Activated T-cell treated with anti-CD3 and anti-CD28 coated beads for 4 hours (primary cell): ENCODE data around the gene CNKSR2.
"Not testable (repeated sequence)": the region's sequence is repeated elsewhere in the genome, so short reads cannot be mapped to it uniquely, and the experiment has no call there.

Experiments
- DNase-seq: peaks from one replicate; pipeline ENCODE4 v3.0.0-alpha.2; 2020

Gene CNKSR2

DNA sequence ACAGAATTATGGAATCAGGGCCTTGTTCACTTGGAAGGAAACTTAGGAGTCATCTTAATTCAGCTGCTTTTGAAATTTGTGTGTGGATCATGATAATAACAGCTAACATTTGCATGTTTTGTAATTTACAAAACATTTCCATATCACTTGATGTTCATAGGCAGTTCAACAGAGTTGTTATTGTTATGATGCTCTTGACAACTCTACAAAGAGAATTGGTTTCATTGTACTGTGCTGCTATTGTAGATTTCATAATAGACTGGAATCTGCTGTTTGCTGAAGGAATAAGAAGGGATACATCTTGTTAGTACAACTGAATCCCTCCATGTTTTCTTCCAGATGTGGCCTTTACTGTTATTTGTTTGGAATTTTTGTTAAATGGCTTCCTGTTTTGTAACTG lies 83.5 kb downstream of the CNKSR2 start:
- DNase-seq: no peak

DNA sequence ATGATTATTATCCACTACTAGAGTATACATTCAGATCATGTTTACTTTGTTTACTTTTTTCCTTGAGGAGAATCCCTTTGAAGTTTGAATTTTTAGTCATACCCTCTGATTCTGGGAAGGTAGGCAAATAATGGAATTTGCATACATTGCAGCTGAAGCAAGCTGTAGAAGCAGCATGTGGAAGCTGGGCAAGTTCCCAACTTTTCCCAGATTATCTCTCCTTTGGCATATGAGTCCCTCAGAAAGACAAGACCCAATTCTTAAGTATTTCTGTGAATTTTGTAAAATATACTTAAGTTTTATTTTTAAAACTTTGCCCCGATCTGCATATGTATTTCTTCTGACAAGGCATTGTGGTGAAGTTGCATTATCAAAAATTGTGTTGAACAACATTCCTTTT lies 94.9 kb downstream of the CNKSR2 start:
- DNase-seq: no peak

DNA sequence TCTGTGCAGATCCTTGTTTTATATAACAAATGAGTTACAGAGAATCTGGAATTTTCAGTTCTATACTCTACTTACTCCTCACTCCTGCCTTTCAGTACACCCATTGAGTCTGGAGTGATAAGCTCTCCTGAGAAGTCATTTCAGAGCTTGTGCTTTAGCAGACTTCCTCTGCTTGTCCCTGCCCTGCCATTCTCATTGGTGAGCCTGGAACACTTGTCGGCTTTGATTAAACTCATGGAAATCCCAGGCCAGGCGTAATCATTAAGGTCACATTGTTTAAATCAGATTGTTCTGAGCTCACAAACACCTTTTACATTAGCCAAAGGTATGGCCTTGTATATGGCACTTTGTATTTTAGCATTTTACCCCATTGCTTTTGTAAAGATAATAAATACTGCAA lies 102.7 kb downstream of the CNKSR2 start:
- DNase-seq: no peak

DNA sequence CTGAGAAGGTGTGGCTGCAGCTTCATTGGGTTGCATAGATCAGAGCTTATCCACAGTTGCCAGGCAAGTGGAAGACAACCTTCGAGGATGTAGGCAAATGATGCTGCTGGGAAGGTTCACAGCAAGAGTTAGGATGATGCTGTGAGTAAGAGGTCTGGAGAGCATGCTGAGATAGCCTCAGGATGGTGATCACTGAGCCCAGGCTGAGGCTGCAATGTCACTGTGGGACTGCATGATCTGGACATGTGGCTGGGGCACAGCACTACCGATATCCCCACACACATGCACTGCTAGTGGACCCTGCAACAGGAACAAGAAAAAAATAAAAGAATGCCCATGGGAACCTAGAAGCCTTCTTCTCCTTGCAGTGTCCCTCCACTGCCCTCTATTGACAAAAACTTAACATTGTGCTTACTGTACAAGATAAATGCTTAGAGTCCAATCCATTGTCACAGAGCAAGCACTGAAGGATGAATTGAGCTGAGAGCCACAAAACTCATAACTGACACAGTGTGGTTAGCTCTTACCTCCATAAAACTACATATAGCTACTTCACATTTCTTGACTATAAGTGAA lies 105.6 kb downstream of the CNKSR2 start:
- DNase-seq: no peak

DNA sequence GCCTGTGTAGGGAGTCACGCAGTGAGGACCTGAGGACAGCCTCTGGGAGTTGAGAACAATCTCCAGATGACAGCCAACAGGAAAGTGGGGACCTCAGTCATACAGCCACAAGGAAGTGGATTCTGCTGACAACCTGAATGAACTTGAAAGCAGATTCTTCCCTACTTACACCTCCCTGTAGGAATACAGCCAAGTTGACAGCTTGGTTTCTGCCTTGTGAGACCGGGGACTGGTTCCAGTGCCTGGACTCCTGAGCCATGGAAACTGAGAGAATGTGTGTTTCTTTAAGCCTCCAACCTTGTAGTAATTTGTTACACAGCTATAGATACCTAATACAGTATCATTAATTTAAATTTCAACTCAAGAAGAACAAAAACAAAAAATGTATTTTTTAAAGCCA lies 107.5 kb downstream of the CNKSR2 start:
- no peak for DNase-seq

DNA sequence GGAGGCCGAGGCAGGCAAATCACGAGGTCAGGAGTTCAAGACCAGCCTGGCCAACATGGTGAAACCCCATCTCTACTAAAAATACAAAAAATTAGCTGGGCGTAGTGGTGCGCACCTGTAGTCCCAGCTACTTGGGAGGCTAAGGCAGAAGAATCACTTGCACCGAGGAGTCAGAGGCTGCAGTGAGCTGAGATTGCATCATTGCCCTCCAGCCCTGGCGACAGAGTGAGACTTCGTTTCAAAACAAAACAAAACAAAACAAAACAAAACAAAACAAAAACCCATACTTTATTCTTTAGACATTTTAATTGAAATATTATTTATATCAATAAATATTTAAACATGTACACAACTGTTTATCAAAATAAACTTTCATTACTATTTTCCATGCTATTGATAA lies 109.8 kb downstream of the CNKSR2 start:
- not testable (repeated sequence) for DNase-seq

DNA sequence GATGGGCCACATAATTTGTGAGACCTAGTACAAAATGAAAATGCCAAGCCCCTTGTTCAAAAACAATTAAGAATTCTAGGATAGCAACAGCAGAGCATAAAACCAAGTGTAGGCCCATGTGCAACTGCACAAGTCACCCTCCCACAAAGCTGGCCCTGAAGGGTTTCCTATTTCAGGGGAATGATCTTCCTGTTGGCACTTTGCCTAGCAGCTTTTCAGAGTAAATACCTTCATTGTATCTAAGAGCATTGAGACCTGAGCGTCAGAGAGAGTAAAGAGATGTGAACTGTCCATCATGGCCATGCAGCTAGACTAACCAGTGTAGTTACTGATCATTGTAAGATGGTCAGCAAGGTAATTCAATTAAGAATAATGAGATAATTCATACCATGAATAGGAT lies 113.6 kb downstream of the CNKSR2 start:
- no peak for DNase-seq

DNA sequence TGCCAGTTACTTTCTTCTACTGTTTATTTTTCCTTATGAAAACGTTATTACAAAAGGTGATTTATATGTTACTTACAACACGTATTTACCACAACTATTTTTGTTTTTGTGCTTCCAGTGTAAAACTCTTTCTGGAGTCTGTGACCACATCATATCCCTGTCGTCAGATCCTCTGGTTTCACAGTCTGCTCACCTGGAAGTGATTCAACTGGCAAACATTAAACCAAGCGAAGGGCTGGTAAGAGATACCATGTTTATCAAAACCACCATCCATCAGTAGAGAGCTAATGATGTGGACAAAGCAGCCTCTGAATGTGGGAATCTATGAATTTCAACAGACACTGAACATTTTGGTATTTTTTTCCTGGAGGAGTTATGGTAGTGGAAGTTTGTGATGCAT lies 116.1 kb downstream of the CNKSR2 start:
- no peak for DNase-seq

DNA sequence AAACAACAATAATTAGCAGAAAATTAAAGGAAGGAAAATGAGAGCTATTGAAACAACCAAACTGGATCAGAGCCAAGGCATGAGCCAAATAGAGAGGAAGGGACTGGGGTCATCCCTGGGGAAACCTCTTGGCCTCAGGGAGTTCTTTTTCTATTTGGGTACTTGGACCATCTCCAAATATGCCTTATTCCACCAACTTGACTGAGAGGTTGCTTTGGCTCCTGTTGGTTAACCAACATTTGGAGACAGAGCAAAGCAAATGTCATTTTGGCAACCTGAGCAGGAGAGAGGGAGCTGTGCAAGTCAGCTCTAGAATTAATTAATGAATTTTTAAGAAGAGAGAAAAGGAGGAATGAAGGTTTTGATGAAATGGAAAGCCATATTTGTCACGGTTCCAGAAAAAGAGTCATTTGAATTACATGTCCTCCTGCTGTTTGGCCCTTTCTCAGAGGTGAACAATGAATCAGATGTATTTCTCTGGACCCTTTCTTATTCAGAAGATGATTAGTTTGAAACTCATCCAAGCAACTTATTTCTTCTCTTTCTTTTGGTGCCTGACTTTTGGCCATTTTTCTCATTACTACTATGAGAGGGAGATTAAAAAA lies 119.1 kb downstream of the CNKSR2 start:
- no peak for DNase-seq

DNA sequence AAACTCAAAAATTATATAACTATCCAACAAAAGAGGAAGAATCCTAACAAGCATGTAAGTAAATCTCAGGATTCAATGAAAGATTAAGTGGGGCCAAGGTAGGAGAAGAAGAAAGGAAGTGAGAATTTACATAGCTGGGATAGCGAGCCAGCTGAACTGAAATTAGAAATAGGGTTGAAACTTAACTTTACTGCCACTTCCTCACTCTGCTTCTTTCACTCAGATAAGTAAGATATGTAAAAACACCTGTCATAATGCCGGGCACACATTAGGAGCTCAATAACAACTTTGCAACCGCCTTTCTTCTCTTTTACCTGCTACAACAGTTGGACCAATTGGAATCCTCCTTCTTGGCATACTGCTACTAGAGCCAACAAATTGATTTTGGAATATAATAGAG lies 129.4 kb downstream of the CNKSR2 start:
- no peak for DNase-seq

DNA sequence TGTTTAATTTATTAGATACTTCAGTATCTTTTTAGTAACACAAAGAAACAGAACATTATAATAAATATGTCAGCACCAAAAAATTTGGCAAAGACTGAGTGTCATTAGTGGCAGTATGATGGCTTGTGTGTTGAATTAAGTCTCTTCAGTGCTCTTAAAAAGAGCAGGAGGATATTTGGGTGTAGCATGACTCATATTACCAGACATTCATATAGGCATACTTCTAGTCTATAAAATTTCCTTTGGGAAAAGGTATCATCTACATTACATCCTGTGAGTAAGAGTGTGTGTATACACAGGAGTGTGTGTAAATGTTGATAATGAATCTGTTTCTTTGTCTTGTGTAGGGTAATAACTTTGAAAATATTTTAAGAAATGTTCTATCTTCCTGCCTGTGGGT lies 135.7 kb downstream of the CNKSR2 start:
- DNase-seq: no peak

DNA sequence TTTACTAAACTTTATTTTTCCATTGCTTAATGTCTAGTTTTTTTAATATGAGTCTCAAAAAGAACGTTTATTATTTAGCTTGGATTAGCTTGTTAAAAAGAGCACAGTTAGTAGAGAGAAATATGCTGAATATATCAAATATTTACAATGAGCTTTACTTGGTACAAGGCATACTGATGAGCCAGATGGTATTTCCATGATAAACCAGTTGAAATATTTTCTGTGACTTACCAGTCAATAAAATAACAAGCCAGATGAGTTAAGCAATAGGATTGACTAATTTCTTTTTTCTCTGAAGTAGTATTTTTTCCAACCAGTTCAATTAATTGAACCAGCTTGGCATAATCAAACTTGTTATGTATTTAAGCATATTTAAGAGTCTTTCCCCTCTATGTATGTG lies 149.8 kb downstream of the CNKSR2 start:
- DNase-seq: no peak

DNA sequence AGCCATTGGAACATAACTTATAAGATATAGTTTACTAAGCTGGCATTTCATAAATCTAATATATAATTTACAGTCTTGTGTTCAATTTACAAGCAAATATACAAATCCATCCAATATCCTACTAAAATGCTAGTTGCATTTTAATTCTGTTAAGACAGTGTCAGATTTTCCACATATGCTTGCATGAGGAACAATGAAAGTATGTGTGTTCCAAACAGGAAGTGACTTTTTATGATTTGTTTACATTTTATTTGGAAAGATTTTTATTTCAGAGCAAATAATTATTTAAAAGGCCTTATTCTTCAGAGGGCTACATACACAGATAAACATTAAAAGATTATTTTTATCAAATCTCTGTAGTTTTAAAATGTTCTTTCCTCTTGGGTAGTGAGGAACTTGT lies 153.9 kb downstream of the CNKSR2 start:
- DNase-seq: no peak

DNA sequence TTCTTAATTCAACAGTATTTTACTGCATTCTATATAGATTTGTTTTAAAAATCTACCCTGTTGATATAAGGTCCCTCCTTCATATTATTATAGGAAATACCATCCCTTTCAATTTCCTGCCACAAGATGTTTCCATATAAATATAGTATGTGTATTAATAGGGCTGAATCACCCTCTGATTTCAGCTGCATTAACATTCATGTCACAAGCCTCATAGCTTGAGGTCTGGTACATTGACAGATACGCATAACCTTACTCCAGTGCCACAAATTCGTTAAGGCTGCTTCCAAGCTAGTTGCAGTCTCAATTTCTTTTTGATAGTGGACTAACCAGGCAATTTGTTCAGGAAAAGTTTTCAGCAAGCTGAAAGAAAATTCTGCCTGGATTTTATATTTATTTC lies 155.6 kb downstream of the CNKSR2 start:
- no peak for DNase-seq

DNA sequence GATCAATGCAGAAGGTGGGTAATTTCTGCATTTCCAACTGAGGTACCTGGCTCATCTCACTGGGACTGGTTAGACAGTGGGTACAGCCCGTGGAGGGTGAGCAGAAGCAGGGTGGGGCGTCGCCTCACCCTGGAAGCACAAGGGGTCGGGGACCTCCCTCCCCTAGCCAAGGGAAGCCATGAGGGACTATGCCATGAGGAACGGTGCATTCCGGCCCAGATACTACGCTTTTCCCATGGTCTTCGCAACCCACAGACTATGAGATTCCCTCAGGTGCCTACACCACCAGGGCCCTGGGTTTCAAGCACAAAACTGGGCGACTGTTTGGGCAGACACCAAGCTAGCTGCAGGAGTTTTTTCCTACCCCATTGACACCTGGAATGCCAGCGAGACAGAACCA lies 170.4 kb downstream of the CNKSR2 start:
- not testable (repeated sequence) for DNase-seq

DNA sequence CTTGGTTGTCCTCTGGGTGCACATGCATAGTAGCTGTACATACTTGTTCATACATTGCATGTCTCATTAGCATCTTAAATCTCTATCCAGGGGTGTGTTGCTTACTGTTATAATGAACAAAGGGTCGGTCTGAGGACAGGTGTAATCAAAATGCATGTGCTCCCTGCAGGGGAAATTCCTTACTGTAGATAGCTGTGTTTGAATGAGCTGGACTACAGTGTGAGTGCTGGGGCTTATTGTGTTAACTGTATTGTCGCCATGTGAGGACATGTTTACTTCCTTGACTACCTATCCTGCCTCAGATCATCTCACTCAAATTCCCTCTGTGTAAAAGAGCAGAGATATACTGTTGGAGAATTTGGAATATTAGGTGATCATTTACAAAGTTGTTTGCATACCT lies 185.2 kb downstream of the CNKSR2 start:
- DNase-seq: no peak

DNA sequence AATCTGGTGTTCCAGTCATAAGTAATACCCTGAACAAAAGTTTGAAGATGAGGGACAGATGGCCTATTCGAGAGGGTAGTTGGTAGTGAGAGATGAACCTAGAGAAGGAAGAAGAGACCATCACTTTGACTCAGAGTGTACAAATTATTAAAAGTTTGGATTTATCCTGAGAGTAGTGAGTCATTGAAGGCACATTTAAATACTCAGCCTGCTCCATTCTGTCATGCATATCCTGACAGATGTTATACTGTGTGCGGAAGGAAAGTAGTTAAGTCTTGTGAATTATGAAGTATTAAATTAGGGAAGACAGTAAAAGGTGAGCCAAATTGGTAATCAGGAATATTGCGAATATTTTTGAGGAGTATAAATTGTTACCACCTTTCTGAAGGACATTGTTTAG lies 190.8 kb downstream of the CNKSR2 start:
- no peak for DNase-seq

DNA sequence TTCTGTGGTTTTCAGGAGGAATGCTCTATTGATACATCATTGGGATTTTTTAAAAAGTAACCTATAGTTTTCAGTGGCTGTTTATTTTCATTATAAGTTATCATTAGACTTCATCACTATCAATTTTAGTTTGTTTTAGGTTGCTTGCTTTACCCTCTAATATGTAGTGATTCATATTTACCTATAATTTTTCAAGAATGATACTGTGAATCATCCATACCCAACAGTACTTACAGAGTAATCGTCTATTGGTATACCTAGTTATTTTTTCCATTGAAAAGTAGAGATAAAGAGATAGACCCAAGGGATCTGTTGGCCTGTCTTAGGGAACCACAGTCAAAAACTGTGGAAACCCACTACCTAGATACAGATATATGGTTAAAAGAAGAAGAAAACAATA lies 200.6 kb downstream of the CNKSR2 start:
- no peak for DNase-seq

DNA sequence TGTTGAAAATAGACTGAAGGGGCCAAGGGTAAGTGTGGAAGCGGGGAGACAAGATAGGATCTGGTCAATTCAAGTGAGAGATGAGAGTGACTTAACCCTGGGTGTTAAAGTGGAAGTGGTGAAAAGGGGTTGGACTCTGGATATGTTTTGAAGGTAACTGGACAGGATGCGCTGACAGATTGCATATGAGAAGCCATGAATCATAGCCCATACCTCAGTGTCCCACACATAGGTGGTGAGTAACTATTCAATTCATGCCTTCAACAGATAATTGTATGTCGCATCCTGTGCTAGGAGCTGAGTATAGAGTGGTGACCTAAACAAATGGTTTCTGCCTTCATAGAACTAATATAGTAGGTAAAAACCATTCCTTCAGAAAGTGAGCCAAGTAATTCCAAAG lies 207.3 kb downstream of the CNKSR2 start:
- no peak for DNase-seq

DNA sequence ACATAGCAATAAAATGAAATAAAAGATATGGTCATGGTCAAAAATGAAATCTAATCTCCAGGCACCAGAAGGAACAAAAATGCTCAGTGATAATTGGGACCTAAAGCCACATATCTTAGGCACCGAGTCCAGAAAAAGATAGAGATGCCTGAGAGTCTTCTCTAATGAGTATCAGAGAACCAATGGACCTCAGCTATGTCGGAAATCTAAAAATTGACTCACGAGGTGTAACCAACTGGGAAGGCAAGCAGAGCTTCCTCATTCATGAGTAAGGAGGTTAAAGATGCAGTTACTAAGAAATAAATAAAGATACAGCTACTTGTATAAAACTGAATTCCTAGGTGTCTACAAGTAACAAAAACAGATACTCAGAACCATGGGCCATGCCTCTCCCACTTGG lies 211.8 kb downstream of the CNKSR2 start:
- DNase-seq: no peak

DNA sequence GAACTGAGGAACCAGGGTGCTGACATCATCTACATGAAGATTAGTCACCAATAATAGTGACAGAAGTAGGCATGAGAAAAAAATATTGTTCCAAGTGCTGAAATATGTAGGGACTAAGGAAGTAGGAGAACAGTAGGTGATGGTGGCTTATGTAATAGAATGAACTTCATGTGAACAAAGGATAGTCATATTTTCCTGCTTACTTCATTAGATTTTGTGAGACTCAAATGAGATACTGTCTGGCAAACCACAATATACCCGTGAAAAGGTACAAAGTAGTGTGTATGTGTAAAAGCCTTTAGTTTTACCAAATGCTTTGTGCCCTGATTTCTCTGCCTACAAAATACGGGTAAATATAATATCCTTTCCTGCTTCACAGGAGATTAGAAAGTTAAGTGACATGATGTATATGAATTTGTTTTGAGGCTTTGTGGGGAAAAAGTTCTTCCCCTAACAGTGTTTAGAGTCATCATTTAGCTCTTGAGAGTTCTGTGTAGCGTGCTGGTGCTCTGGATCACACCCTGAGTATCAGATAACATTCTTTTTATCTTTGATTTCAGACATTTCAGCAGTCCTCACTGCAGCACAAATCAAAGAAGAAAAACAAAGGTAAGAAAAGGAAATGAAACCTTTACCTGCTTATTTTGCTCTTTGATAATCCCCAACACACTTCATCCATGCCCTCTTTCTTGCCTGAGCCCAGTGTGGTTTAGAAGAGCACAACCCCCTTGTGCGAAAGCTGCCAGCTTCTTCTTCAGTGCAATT lies 216.0 kb downstream of the CNKSR2 start:
- DNase-seq: no peak

DNA sequence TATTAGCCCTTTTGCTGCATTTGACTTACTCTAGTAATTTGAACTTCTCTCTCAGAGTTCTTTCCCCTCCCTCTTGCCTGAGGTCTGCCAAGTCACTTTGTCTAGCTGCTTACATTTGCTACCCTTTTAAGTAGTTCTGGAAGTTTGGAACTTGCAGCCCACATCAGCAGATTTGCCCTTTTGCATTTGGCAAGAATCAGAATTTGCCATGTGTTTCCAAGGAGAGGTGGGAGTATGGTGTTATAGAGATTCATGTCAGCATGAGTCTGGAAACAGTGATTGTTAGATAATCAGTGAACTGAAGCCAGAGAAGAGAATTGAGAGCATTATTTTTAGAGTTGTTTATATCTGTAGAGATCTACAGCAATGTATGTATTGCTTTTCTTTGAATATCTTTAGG lies 231.8 kb downstream of the CNKSR2 start:
- DNase-seq: no peak

DNA sequence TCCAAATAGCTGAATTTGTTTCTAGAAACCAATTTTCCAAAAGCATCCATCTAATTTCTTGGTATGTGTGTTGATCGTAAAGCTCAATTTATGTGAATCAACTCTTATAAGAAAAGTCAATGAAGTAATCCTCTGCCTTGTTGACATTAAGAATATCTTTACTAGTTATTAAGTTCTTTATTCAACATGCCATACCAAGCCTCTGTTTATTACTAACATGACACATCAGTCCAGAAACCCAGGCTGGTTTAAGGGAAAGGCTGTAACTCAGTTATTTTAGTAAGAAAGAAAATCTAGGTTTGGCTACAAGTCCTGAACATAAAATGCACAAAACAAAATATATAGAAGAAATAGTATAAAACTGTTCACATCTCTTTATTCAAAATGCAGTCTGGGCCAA lies 235.9 kb downstream of the CNKSR2 start:
- no peak for DNase-seq

DNA sequence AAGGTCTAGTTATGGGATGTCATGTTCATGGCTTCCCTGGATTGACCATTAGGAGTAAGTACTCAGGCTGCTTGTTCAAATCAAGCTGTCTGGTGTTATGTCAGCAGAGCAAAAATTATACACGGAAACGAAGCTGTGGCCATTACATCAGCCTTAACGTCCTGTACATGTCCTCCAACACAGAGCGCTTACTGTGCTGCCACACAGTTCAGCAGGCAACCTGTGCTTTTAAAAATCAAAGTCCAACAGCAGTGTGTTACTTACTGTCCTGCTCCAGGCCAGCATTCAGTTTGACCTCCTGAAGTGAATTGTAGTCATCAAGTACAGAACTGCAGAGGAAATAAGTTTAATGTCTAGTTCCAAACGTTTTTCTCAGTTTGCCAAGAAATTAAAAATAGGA lies 237.9 kb downstream of the CNKSR2 start:
- DNase-seq: no peak

DNA sequence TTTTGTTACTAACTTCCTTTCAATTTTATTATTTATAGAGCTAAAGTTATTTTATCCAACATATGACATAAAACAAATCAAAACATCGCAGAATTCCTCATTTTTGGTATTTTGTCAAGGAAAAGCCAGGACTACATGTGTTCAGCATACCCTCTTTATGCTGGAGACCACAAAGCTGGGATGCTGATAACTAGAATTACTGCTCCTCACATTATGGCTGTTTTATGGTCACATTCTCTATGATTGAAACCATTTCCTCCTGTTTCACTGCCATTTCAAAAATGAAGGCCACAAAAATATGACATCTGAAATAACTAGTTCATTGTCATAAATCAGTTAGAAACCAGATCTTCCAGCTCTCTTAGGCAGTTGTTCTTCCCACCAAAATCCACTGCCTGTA lies 242.2 kb downstream of the CNKSR2 start:
- no peak for DNase-seq
